HG03108 (cell line): ENCODE measurements around the gene UST.
A peak's percentile ranks its signal among the peaks of the same experiment; 100 is the strongest.

Source experiments
- ATAC-seq: cut with Tn5 transposase; IDR thresholded peaks from one replicate; pipeline ENCODE4 v1.9.1; 2021; ENCODE audit warnings: moderate library complexity; ENCODE audit not compliant: unreplicated experiment

The UST gene

GRCh38 chr6:148746363-148747144, at the start of gene UST:
UST (plus strand) TSS chr6:148747030; CDS start chr6:148747431, 401 bp downstream.
- no peak for ATAC-seq

DNA sequence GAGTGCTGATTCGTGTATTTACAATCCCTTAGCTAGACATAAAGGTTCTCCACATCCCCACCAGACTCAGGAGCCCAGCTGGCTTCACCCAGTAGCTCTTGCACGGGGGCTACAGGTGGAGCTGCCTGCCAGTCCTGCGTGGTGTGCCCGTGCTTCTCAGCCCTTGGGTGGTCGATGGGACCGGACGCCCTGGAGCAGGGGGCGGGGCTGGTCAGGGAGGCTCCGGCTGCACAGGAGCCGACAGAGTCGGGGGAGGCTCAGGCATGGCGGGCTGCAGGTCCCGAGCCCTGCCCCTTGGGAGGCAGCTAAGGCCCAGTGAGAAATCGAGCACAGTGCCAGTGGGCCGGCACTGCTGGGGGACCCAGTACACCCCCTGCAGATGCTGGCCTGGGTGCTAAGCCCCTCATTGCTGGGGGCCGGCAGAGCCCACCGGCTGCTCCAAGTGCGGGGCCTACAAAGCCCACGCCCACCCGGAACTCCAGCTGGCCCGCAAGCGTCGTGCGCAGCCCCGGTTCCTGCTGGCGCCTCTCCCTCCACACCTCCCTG, 48.9 kb upstream of the UST start:
- ATAC-seq, result no peak

- ATAC-seq, result no peak
Measured at GRCh38 chr6:148698671-148699180, 48.1 kb upstream of the UST start.

DNA sequence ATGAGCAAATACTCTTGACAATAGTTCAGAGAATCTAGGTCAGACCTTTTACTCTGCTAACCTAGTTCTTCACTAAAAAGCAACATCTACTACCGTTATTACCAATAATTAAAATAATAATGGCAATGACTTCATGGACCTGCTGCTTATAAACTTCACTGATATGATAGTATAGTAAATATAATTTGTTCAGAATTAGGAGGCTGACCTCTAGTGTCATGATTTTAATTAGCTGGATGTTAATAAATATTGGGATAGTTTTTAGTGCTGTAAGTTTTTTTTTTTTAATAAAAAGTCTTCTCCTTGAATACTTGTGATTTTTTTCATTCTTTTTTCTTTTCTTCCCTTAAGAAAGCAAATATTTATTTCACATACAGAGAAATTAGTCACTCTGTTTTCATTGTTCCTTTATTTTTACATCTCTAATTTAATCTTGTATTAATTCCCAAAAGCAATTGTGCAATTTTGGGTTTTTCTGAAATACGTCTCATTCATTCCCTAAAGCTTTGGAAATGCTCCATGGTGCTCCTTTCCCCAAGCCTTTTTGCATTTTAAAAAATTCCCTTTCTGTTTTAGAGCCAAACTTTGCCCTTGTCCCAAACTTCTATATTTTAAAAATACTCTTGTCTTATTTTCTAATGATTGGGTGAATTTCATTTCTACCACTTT, 46.6 kb upstream of the UST start:
- ATAC-seq, result no peak

GRCh38 chr6:148700741-148701311, 46.0 kb upstream of the UST start:
- peak; percentile 57 for ATAC-seq

DNA sequence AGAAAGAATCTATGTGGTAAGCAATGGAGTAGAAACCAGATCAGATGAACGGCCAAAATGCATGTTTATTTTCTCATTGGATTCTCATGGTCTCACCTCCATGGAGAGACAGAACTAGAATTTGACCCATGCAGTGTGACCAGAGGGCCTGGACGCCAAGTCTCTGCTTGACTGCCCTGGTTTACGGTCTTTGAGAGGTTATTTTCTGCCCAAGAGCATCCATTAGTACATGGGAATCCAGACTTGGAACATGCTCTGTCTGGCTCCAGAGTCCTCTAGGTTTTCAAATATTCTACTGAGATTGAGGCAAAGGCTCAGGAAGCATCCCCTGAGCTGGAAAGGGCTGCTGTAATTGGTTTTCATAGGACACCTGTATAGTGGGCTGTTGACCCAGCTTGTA, 45.5 kb upstream of the UST start:
- ATAC-seq, result no peak

GRCh38 chr6:148703900-148704299, 42.9 kb upstream of the UST start:
- ATAC-seq, result no peak

DNA sequence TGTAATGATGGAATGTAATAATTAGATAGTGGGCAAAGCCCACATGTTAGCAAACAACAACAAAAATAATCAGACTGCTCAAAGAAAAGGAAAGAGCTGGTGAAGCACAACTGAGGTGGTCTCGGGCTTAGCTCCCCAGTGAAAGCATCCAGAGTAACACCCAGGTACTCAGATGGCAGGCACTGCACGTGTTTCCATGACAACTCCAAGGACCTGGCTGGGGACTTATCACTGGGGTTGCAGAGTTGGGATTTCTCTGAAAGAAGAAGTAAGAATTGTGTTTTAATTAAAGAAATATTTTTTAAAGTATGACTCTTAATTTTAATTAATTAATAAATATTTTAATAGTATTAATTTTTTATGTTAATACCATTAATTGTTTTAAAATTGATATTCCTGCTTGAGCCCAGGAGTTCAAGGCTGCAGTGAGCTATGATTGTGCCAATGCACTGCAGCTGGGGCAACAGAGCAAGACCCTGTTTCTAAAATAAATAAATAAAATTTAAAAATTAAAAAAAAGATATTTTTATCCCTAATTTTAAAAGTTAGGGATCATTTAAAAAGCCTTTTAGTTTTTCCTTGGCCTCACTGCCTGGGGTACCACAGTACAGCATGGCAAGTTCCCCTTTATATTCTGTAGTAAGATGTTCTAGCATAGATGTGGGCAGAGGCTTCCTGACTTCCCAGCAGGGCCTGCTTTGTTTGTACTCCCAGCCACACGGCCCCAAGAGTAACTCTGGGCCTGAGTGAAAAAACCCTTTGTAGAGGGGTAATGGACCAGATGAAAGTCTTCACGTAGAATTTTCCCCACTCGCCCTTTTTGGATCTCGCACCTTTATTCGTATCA, 42.2 kb upstream of the UST start:
- no peak for ATAC-seq

DNA sequence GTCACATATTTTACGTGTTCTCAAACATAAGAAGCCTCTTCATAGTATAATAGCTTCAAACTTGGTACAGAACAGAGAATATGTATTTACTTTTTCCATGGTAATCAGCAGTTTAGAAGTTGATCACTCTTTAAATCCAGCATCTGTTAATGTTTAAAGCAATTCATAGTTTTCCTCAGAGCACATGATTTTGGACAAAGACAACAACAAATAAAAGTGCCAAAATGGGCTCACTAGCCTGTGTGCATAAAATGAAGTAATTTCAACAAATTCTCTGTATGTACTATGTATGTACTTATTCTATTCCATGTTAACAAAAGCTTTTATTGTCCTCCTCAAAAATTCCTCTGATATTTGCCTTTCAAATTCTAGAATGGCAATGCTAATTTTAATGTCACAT, 38.1 kb upstream of the UST start:
- no peak for ATAC-seq

DNA sequence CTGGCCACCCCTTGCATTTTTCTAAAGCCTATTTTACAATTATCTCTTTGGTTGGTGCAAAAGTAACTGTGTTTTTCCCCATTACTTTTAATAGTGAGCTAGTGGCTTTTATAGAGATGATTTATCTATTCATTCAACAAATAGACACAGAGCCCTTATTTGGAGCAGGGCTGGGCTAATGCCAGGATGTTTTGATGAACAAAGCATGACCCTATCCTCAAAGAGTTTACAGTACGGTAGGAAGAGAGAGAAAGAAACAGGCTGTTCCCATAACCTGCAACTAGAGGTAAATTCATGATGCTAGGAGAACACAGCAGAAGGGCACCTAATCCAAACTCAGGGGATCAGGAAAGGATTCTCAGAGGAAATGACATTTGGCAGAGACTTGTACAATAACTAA, 37.3 kb upstream of the UST start:
- ATAC-seq, result no peak

DNA sequence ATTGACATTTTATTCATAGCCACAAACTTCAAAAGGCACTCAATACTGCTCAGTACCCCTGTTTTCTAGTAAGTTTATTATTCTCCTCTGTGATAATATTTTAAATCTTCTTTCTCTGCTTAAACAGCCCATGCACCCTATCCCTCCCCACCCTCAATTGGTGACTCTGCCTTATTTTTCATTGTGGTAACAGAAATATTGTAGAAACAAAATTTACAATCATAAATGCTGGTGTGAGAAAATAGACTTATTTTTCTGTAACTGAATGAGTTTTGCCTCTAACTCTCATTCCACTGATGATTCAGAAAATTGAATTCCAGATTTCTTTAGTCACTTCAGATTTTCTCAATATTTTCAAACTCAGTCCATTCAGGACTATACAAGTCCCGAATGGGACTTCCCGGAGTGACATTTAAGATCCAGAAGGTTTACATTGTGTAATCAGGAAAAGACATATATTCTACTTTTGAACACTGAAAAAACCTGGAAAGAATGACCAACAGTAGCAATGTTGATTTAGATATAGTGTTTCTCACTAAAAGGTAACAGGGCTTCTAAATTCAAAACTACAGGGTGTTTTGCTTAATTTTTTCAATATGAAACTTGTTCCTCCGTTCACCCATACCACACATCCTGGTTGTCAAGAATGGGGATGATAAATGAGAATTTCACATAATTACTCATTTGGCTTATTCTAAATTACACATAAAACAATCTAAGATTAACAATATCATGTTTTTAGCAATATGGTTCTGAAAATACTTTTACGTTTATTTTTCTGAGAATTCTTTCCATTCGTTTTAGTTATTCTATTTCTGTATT, 34.8 kb upstream of the UST start:
- no peak for ATAC-seq

GRCh38 chr6:148713033-148713738, 33.6 kb upstream of the UST start:
- ATAC-seq, result no peak

- no peak for ATAC-seq
Measured at GRCh38 chr6:148713921-148714320, 32.9 kb upstream of the UST start.

GRCh38 chr6:148716811-148717210, 30.0 kb upstream of the UST start:
- no peak for ATAC-seq

- no peak for ATAC-seq
Measured at GRCh38 chr6:148720406-148720805, 26.4 kb upstream of the UST start.

GRCh38 chr6:148720897-148721296, 25.9 kb upstream of the UST start:
- ATAC-seq, result no peak

DNA sequence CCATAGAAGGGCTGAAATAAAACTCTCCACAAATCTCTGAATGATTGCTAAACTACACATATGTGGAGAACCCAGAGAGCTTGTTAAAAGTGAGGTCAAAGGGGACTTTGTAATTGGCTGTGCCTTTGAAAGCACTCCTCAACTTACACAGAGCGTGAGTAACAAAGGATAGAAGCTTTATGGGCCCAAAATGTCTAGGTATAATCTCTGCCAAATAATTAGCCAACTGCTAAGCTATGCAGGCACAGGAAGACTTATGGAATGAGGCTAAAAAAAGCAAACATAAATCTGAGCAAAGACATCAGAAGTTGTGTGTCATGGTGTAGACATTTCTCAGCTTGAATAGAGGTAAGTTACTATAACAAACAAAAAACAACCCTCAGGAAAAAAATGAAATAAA, 23.3 kb upstream of the UST start:
- ATAC-seq, result no peak

- no peak for ATAC-seq
Measured at GRCh38 chr6:148724428-148724827, 22.4 kb upstream of the UST start.

DNA sequence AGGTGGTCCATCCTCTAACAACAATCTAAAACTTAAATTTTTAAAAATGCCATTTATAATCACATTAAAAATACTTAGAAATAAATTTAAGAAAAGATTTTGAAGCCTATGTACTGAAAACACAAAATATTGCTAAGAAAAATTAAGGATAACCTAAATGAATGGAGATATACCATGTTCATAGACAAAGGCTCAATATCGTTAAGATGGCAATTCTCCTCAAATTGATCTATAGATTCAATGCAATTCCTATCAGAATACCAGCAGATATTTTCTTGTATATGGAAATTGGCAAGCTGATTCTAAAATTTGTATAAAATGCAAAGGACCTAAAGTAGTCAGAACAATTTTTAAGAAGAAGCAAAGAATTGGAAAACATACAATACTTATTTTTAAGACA, 19.7 kb upstream of the UST start:
- no peak for ATAC-seq
